H1 (cell line): ENCODE results near the gene SIX6. TPM values are rescaled to one million over a fixed set of nuclear protein-coding genes. Genes with fewer than 3 reads are reported as not detected.

ENCODE experiments used
- ASH2L ChIP-seq: fragments of 200-600, 300-600 bp; sonication (generic); IDR thresholded peaks from one replicate; pipeline ENCODE4 v1.7.1; 2017; ENCODE audit warnings: low read length
- polyA plus RNA-seq, 7 experiments: library from polyadenylated mRNA; depleted of rRNA in 3 of 7; stranded (reverse) in 5 of 7; unstranded in 2 of 7; fragments of >200 nt in 5 of 7; fragments of 200-250 nt in 2 of 7; gene quantifications; 1 replicate in 5 of 7; 2 replicates in 1 of 7; 4 replicates in 1 of 7; pipeline versions ENCODE4 v1.2.1 to v1.2.3, GENCODE V29; 2011 to 2013; ENCODE audit warnings: missing spikeins in 2 of 7, mixed read lengths in 2 of 7
- total RNA-seq: library from RNA; stranded (reverse); fragmentation: NEBNext Ultra II Directional; extraction: Animal tissue kit (Norgen Biotek cat#: 25700); gene quantifications from 2 replicates; pipeline ENCODE4 v1.2.1, GENCODE V29; 2021

The SIX6 gene
- total and polyA plus RNA-seq, 2 of the 8 experiments (the other 6 are each of a cell fraction or from before 2014, with no cell fraction given) = 0.03 TPM; not detected in 1

- no peak for TF ChIP-seq ASH2L
These were observed 1.5 kb downstream of the SIX6 start (continued) for GRCh38 chr14:60510254-60510950.
